ENCODE measurements around the gene TEX12. TPM values are rescaled to one million over a fixed set of nuclear protein-coding genes. Genes with fewer than 3 reads are reported as not detected.
"Not testable (repeated sequence)": the region's sequence is repeated elsewhere in the genome, so short reads cannot be mapped to it uniquely, and the experiment has no call there.

The TEX12 gene
- total and polyA plus RNA-seq, 2 experiments from 2014 or later = 0.50 TPM; not detected in 1

DNA sequence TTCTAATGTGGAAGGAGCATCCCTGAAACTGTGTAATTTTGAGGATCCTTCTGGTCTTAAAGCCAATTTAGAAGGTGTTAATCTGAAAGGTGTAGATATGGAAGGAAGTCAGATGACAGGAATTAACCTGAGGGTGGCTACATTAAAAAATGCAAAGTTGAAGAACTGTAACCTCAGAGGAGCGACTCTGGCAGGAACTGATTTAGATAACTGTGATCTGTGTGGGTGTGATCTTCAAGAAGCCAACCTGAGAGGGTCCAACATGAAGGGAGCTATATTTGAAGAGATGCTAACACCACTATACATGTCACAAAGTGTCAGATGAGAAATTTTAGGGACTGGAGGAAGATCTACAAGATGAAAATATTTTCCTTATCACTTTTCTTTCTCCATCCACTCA is 15.7 kb downstream of the TEX12 start:
- no peaks in the 10 kb centered on the region for H4K20me1 ChIP-seq (ENCODE audit: insufficient read depth, poor library complexity, severe bottlenecking)
- H3K4me2 ChIP-seq = no peak overlapping the region
- no peaks in the 10 kb centered on the region for H3K9me2 ChIP-seq (replicated peaks; ENCODE audit: insufficient read depth)
- H2AFZ ChIP-seq = no peak overlapping the region
- H3K9me3 ChIP-seq (ENCODE audit: low read depth) = no peaks in the 10 kb centered on the region
- no peaks in the 10 kb centered on the region for H3K36me3 ChIP-seq (replicated peaks; ENCODE audit: insufficient read depth, low read depth)
- no peak for DNase-seq (ENCODE audit: low spot score)
- no peak overlapping the region for H3K4me3 ChIP-seq
- no peaks in the 10 kb centered on the region for H3K4me1 ChIP-seq (ENCODE audit: insufficient read depth)
- 89% methylated on average over 1 of the region's 1 CpG for WGBS (ENCODE audit: low lambda C conversion rate, missing lambda C conversion rate)
- H3K27ac ChIP-seq = no peak overlapping the region
- TF ChIP-seq, protein P1, sequence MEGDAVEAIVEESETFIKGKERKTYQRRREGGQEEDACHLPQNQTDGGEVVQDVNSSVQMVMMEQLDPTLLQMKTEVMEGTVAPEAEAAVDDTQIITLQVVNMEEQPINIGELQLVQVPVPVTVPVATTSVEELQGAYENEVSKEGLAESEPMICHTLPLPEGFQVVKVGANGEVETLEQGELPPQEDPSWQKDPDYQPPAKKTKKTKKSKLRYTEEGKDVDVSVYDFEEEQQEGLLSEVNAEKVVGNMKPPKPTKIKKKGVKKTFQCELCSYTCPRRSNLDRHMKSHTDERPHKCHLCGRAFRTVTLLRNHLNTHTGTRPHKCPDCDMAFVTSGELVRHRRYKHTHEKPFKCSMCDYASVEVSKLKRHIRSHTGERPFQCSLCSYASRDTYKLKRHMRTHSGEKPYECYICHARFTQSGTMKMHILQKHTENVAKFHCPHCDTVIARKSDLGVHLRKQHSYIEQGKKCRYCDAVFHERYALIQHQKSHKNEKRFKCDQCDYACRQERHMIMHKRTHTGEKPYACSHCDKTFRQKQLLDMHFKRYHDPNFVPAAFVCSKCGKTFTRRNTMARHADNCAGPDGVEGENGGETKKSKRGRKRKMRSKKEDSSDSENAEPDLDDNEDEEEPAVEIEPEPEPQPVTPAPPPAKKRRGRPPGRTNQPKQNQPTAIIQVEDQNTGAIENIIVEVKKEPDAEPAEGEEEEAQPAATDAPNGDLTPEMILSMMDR (IDR thresholded peaks at IDR 0.05; ENCODE audit: poor library complexity) = no peak
- TF ChIP-seq EZH2phosphoT487 (IDR thresholded peaks at IDR 0.05; ENCODE audit: low read depth, severe bottlenecking, unreplicated experiment) (no peak), EZH2 (IDR thresholded peaks at IDR 0.05; ENCODE audit: borderline replicate concordance) (no peak)
- peaks cover 4% of the 10 kb centered on the region for H3K79me2 ChIP-seq
- H3K27me3 ChIP-seq = no peaks in the 10 kb centered on the region

DNA sequence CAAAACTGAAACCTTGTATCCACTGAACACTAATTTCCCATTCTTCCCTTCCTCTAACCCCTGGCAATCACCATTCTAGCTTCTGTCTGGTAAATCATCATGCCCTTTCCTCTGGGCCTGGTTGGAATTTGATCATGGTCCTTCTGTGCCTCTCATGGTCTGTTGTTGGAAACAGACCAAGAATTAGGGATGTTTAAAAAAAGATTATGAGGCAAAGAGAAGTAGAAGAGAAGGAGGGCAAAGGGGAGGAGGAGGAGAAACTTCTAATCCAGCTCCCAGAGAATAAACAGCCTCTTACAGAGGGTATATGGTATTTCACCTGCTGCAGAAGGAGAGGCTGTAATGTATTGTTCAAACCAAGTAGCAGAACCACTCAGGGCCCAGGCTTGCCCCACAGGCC is 18.7 kb downstream of the TEX12 start:
- Histone ChIP-seq H3K4me3 (no peak overlapping the region), H3K36me3 (replicated peaks; ENCODE audit: insufficient read depth, low read depth) (no peaks in the 10 kb centered on the region), H2AFZ (no peak overlapping the region), H3K27me3 (no peaks in the 10 kb centered on the region), H3K79me2 (no peaks in the 10 kb centered on the region), H3K4me2 (no peak overlapping the region), H4K20me1 (ENCODE audit: insufficient read depth, poor library complexity, severe bottlenecking) (no peaks in the 10 kb centered on the region), H3K9me2 (replicated peaks; ENCODE audit: insufficient read depth) (no peaks in the 10 kb centered on the region), H3K27ac (no peak overlapping the region), H3K9me3 (ENCODE audit: low read depth) (no peaks in the 10 kb centered on the region), H3K4me1 (ENCODE audit: insufficient read depth) (no peaks in the 10 kb centered on the region)
- TF ChIP-seq EZH2 (IDR thresholded peaks at IDR 0.05; ENCODE audit: borderline replicate concordance) = no peak
- TF ChIP-seq, protein P1 (IDR thresholded peaks at IDR 0.05; ENCODE audit: poor library complexity) = no peak
- TF ChIP-seq EZH2phosphoT487 (IDR thresholded peaks at IDR 0.05; ENCODE audit: low read depth, severe bottlenecking, unreplicated experiment) = no peak
- DNase-seq (ENCODE audit: low spot score) = no peak

DNA sequence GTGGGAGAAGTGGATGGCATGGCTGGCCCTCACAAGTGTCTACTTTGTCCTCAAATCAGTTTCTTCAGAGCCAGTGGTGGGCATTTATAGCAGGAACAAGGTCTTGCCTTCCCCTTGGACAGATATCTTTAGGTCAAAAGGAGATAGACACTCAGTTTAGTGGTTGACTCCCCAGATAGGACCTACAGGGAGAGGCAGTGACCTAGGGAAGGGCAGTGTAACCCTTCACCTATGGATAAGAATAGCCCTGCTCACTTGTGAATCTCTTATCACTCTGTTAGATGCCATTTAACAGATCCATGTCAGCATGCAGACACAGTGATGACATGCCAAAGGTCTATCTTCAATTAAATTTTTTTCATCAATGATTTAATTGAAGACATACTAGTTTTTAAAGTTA is 19.1 kb downstream of the TEX12 start:
- no peak for DNase-seq (ENCODE audit: low spot score)
- Histone ChIP-seq H2AFZ (no peak overlapping the region), H3K4me2 (no peak overlapping the region), H3K9me3 (ENCODE audit: low read depth) (no peaks in the 10 kb centered on the region), H3K9me2 (replicated peaks; ENCODE audit: insufficient read depth) (no peaks in the 10 kb centered on the region), H3K4me3 (no peak overlapping the region), H3K27me3 (no peaks in the 10 kb centered on the region), H4K20me1 (ENCODE audit: insufficient read depth, poor library complexity, severe bottlenecking) (no peaks in the 10 kb centered on the region), H3K36me3 (replicated peaks; ENCODE audit: insufficient read depth, low read depth) (no peaks in the 10 kb centered on the region), H3K27ac (no peak overlapping the region), H3K4me1 (ENCODE audit: insufficient read depth) (no peaks in the 10 kb centered on the region), H3K79me2 (no peaks in the 10 kb centered on the region)
- no peak for TF ChIP-seq EZH2phosphoT487 (IDR thresholded peaks at IDR 0.05; ENCODE audit: low read depth, severe bottlenecking, unreplicated experiment)
- TF ChIP-seq, protein P1 (IDR thresholded peaks at IDR 0.05; ENCODE audit: poor library complexity) = no peak
- TF ChIP-seq EZH2 (IDR thresholded peaks at IDR 0.05; ENCODE audit: borderline replicate concordance) = no peak

DNA sequence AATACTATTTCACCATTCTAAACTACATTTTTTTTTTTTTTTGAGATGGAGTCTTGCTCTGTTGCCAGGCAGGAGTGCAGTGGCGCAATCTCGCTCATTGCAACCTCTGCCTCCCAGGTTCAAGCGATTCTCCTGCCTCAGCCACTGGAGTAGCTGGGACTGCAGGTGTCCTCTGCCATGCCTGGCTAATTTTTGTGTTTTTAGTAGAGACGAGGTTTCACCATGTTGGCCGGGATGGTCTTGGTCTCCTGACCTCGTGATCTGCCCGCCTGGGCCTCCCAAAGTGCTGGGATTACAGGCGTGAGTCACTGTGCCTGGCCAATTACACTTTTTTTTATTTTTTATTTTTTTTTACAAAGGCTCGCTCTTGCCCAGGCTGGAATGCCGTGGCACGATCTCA is 27.9 kb downstream of the TEX12 start:
- H2AFZ ChIP-seq; H3K79me2 ChIP-seq; H3K4me1 ChIP-seq (ENCODE audit: insufficient read depth); H3K9me2 ChIP-seq (replicated peaks; ENCODE audit: insufficient read depth); H4K20me1 ChIP-seq (ENCODE audit: insufficient read depth, poor library complexity, severe bottlenecking); DNase-seq (ENCODE audit: low spot score); H3K27me3 ChIP-seq; H3K4me3 ChIP-seq; H3K9me3 ChIP-seq (ENCODE audit: low read depth); H3K36me3 ChIP-seq (replicated peaks; ENCODE audit: insufficient read depth, low read depth): not testable (repeated sequence)
- Histone ChIP-seq H3K27ac (peak overlapping the region; percentile 69), H3K4me2 (peak overlapping the region; percentile 10)
- WGBS (ENCODE audit: low lambda C conversion rate, missing lambda C conversion rate) = 83% methylated on average over 11 of the region's 11 CpGs

Measured in hepatocyte (in vitro differentiated cells).